ES-I3 (cell line): Measurements from ENCODE around the gene NR6A1.
"Not testable (repeated sequence)": the region's sequence is repeated elsewhere in the genome, so short reads cannot be mapped to it uniquely, and the experiment has no call there.

ENCODE experiments used
- H3K36me3 ChIP-seq: 2 replicates; pipeline ENCODE4 v1.6.1; 2013; ENCODE audit warnings: mild to moderate bottlenecking, low read length, control low read depth, moderate library complexity; ENCODE audit not compliant: insufficient read depth
- H3K4me1 ChIP-seq: 2 replicates; pipeline ENCODE4 v1.6.1; 2013; ENCODE audit warnings: mild to moderate bottlenecking, control low read depth, low read length; ENCODE audit not compliant: insufficient read depth
- H3K9ac ChIP-seq: 2 replicates; pipeline ENCODE4 v1.6.1; 2013; ENCODE audit warnings: low read depth, mild to moderate bottlenecking, low read length, moderate library complexity
- H3K9me3 ChIP-seq: 2 replicates; pipeline ENCODE4 v1.6.1; 2013; ENCODE audit warnings: mild to moderate bottlenecking, low read length, moderate library complexity; ENCODE audit not compliant: control insufficient read depth, insufficient read depth

NR6A1 gene

GRCh38 chr9:124776618-124776953, 5.5 kb upstream of the NR6A1 start:
- no peaks in the 10 kb centered on the region for H3K9me3 ChIP-seq
- peaks cover 15% of the 10 kb centered on the region; the same call in 1 of the 2 replicates for H3K4me1 ChIP-seq
- peak overlapping the region; percentile 68; the same call in 1 of the 2 replicates for H3K9ac ChIP-seq
- H3K36me3 ChIP-seq: no peaks in the 10 kb centered on the region

- no peak overlapping the region for H3K9ac ChIP-seq
- no peaks in the 10 kb centered on the region for H3K9me3 ChIP-seq
- H3K36me3 ChIP-seq: no peaks in the 10 kb centered on the region
- peaks cover 5% of the 10 kb centered on the region; the same call in 1 of the 2 replicates for H3K4me1 ChIP-seq
Observed at GRCh38 chr9:124774129-124774978, 3.2 kb upstream of the NR6A1 start.

GRCh38 chr9:124773473-124774128, 2.5 kb upstream of the NR6A1 start:
- Histone ChIP-seq H3K36me3 (no peaks in the 10 kb centered on the region), H3K4me1 (peaks cover 6% of the 10 kb centered on the region), H3K9ac (no peak overlapping the region), H3K9me3 (no peaks in the 10 kb centered on the region)

- H3K4me1 ChIP-seq: peaks cover 13% of the 10 kb centered on the region
- not testable (repeated sequence) for H3K9ac ChIP-seq, H3K36me3 ChIP-seq, H3K9me3 ChIP-seq
Observed at GRCh38 chr9:124772877-124773276, 1.8 kb upstream of the NR6A1 start.

GRCh38 chr9:124771867-124772679, 962 bp upstream of the NR6A1 start:
- peak overlapping the region; percentile 59; the same call in 1 of the 2 replicates for H3K9ac ChIP-seq
- H3K4me1 ChIP-seq: peaks cover 21% of the 10 kb centered on the region
- H3K36me3 ChIP-seq: no peaks in the 10 kb centered on the region
- H3K9me3 ChIP-seq: no peaks in the 10 kb centered on the region

GRCh38 chr9:124770359-124771020, 621 bp downstream of the NR6A1 start:
- Histone ChIP-seq H3K4me1 (peaks cover 36% of the 10 kb centered on the region), H3K9me3 (no peaks in the 10 kb centered on the region), H3K9ac (peak overlapping the region; percentile 59), H3K36me3 (no peaks in the 10 kb centered on the region)

- peak overlapping the region; percentile 49 for H3K9ac ChIP-seq
- H3K4me1 ChIP-seq: peaks cover 42% of the 10 kb centered on the region
- no peaks in the 10 kb centered on the region for H3K9me3 ChIP-seq
- no peaks in the 10 kb centered on the region for H3K36me3 ChIP-seq
Observed at GRCh38 chr9:124769549-124770358, 1.4 kb downstream of the NR6A1 start.

- Histone ChIP-seq H3K9ac (peak overlapping the region; percentile 49; the same call in 1 of the 2 replicates), H3K36me3 (no peaks in the 10 kb centered on the region), H3K4me1 (peaks cover 42% of the 10 kb centered on the region), H3K9me3 (no peaks in the 10 kb centered on the region)
Observed at GRCh38 chr9:124768750-124769548, 2.2 kb downstream of the NR6A1 start.

GRCh38 chr9:124768334-124768733, 2.8 kb downstream of the NR6A1 start:
- Histone ChIP-seq H3K9me3 (no peaks in the 10 kb centered on the region), H3K4me1 (peaks cover 43% of the 10 kb centered on the region), H3K36me3 (no peaks in the 10 kb centered on the region), H3K9ac (no peak overlapping the region)

- Histone ChIP-seq H3K9me3 (no peaks in the 10 kb centered on the region), H3K9ac (no peak overlapping the region), H3K36me3 (no peaks in the 10 kb centered on the region), H3K4me1 (peaks cover 48% of the 10 kb centered on the region)
Observed at GRCh38 chr9:124767821-124768220, 3.3 kb downstream of the NR6A1 start.

- H3K9ac ChIP-seq: no peak overlapping the region
- H3K9me3 ChIP-seq: no peaks in the 10 kb centered on the region
- H3K4me1 ChIP-seq: peaks cover 56% of the 10 kb centered on the region
- no peaks in the 10 kb centered on the region for H3K36me3 ChIP-seq
Observed at GRCh38 chr9:124766815-124767554, 4.1 kb downstream of the NR6A1 start.

- Histone ChIP-seq H3K4me1 (peaks cover 62% of the 10 kb centered on the region), H3K9me3 (no peaks in the 10 kb centered on the region), H3K9ac (no peak overlapping the region), H3K36me3 (no peaks in the 10 kb centered on the region)
Observed at GRCh38 chr9:124766326-124766725, 4.8 kb downstream of the NR6A1 start.
